Spleen (tissue), 11 donors: ENCODE data around the gene RNF17. TPM values are rescaled to one million over a fixed set of nuclear protein-coding genes. Genes with fewer than 3 reads are reported as not detected.

Experiments
- DNase-seq: peaks from one replicate; pipeline ENCODE4 v3.0.0-alpha.2; 2020
- H3K27ac ChIP-seq, 8 donors: fragments of 200-600 bp; sonication (generic) in 7 of 8; 1 replicate in 4 of 8; 2 replicates in 4 of 8; pipeline versions ENCODE4 v1.5.0 to v1.8.0; 2016 to 2021; ENCODE audit warnings: inconsistent platforms in 4 of 8, mild to moderate bottlenecking in 4 of 8, moderate library complexity in 1 of 8
- H3K27me3 ChIP-seq, 7 donors: fragments of 200-600 bp; sonication (generic) in 6 of 7; replicated peaks in 1 of 7; 1 replicate in 4 of 7; 2 replicates in 3 of 7; pipeline versions ENCODE4 v1.5.0 to v1.8.0; 2016 to 2021; ENCODE audit warnings: inconsistent platforms in 3 of 7, mild to moderate bottlenecking in 1 of 7
- H3K36me3 ChIP-seq, 6 donors: fragments of 200-600 bp; sonication (generic) in 5 of 6; 1 replicate in 4 of 6; 2 replicates in 2 of 6; pipeline versions ENCODE4 v1.5.0 to v1.8.0; 2016 to 2021; ENCODE audit warnings: inconsistent platforms in 2 of 6
- H3K4me1 ChIP-seq, 6 donors: fragments of 200-600 bp; sonication (generic) in 5 of 6; 1 replicate in 3 of 6; 2 replicates in 3 of 6; pipeline versions ENCODE4 v1.5.0 to v1.8.0; 2016 to 2021; ENCODE audit warnings: inconsistent platforms in 3 of 6
- H3K4me3 ChIP-seq, 8 donors: fragments of 200-600 bp; sonication (generic) in 7 of 8; 1 replicate in 4 of 8; 2 replicates in 4 of 8; pipeline versions ENCODE4 v1.5.0 to v1.8.0; 2016 to 2021; ENCODE audit warnings: inconsistent platforms in 4 of 8, mild to moderate bottlenecking in 4 of 8, moderate library complexity in 2 of 8
- H3K9me3 ChIP-seq, 8 donors: fragments of 200-600 bp; sonication (generic) in 7 of 8; 1 replicate in 4 of 8; 2 replicates in 4 of 8; pipeline versions ENCODE4 v1.5.0 to v1.8.0; 2016 to 2021; ENCODE audit warnings: inconsistent platforms in 4 of 8
- CTCF ChIP-seq, 11 experiments: fragments of 200-600 bp in 7 of 11; fragments of 450-650 bp in 4 of 11; sonication (generic) in 4 of 11; IDR thresholded peaks in 8 of 11; conservative IDR thresholded peaks in 3 of 11; 1 replicate in 7 of 11; 2 replicates in 4 of 11; pipeline versions ENCODE4 v1.4.0 to v1.8.0; 2016 to 2021; ENCODE audit warnings: antibody characterized with exemption in 11 of 11, inconsistent platforms in 4 of 11, mild to moderate bottlenecking in 1 of 11
- POLR2A ChIP-seq, 3 donors: fragments of 450-650 bp; IDR thresholded peaks; one replicate each; pipeline ENCODE4 v1.5.1; 2017; ENCODE audit warnings: antibody characterized with exemption in 3 of 3, mild to moderate bottlenecking in 1 of 3
- POLR2AphosphoS5 ChIP-seq, 3 donors: sonication (generic); formaldehyde crosslinking; IDR thresholded peaks; one replicate each; pipeline ENCODE4 v1.5.1; 2017; ENCODE audit warnings: antibody characterized with exemption in 3 of 3
- WGBS, 5 donors: extraction: QIAGEN DNeasy Blood & Tissue Kit in 3 of 5; methylation state at CpG; one replicate each; pipeline versions ENCODE4 v1.1.5 to v1.1.7; 2013 to 2018; 5-methylcytosine and 5-hydroxymethylcytosine counted together
- intact Hi-C: fragments of 100-400 bp; cut with DNase I; formaldehyde crosslinking; loops from one replicate; pipeline ENCODE4 v1.15.0; 2023; ENCODE audit warnings: low total_unique reads
- polyA plus RNA-seq, 3 donors: library from polyadenylated mRNA; stranded (reverse); fragments of 200-250 nt; gene quantifications; one replicate each; pipeline ENCODE4 v1.2.1, GENCODE V29; 2013
- total RNA-seq, 7 donors: library from RNA; depleted of rRNA in 3 of 7; stranded (reverse); fragments of >200 nt in 3 of 7; fragmentation: NEBNext Ultra II Directional in 4 of 7; extraction: Animal tissue kit (Norgen Biotek cat#: 25700) in 4 of 7; gene quantifications; one replicate each; pipeline versions ENCODE4 v1.1.0 to v1.2.1, GENCODE V29; 2016 to 2021
- donor health status: healthy with polysubstance abuse.
- donor health status: DM: no; HTN: no; CAD: no; lungs with moderate emphysema.
- donor health status: DM: no; HTN: no; CAD: no.
- donor health status: Bipolar disorder and iron deficiency.
- donor health status: healthy.
- donor health status: DM: no; HTN: no; CAD: no.
- donor health status: DM: yes; HTN: yes; CAD: no.

The RNF17 gene
- total and polyA plus RNA-seq, 10 donors = 0.02 to 0.38 (median 0.24) TPM; not detected in 6

DNA sequence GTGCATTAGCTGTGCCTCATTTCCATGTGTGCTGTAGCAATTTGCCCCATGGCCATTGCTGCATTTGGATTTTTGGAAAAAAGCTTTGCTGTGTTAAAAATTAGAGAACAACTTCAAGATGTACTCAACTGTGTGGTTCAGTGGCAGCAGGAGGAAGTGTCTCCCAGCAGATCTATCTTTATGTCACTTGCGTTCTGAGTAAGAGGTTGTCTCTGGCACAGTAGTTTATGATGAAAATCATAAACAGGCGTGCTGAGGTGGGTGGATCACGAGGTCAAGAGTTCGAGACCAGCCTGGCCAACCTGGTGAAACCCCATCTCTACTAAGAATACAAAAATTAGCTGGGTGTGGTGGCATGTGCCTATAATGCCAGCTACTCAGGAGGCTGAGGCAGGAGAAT lies 29.0 kb upstream of the RNF17 start:
- H3K27me3 ChIP-seq = no peaks in the 10 kb centered on the region
- intact Hi-C loops = no loop called here
- TF ChIP-seq POLR2AphosphoS5 (IDR thresholded peaks at IDR 0.05) = no peak
- TF ChIP-seq CTCF (IDR thresholded peaks at IDR 0.05 in 8 of 11, conservative IDR thresholded peaks at IDR 0.05 in 3 of 11) = no peak
- no peak for TF ChIP-seq POLR2A (IDR thresholded peaks at IDR 0.05)
- peaks cover 0 to 16% (median 11%) of the 10 kb centered on the region in 8 donors for H3K9me3 ChIP-seq
- H3K4me1 ChIP-seq = no peaks in the 10 kb centered on the region
- no peak overlapping the region for H3K4me3 ChIP-seq
- DNase-seq = no peak
- H3K27ac ChIP-seq = no peak overlapping the region
- WGBS, 5 donors = 48 to 71% (median 58%) methylated on average over 4 of the region's 4 CpGs
- H3K36me3 ChIP-seq = no peaks in the 10 kb centered on the region

DNA sequence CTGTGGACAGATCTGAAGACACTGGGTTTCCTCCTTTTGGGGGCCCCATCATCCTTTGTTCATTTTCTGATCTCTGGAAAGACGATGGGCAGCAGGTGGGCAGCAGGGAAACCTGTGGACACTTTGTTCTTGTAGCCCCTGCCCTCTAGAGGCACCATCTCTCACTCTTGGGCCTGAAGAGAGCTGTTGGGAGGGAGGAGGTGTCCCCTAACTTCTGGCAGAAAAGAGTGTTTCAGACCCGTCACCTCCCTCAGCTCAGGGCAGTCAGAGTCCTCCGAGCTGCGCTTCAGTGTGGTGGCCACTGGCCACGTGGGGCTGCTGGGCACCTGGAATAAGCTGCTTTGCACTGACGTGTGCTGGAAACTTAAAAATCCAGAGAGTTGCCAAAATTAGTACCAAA lies 26.9 kb upstream of the RNF17 start:
- Histone ChIP-seq H3K4me3 (no peak overlapping the region), H3K36me3 (no peaks in the 10 kb centered on the region), H3K27ac (no peak overlapping the region), H3K27me3 (no peaks in the 10 kb centered on the region), H3K4me1 (peaks cover 0 to 2% (median 0%) of the 10 kb centered on the region in 6 donors), H3K9me3 (peaks cover 0 to 5% (median 1%) of the 10 kb centered on the region in 8 donors)
- intact Hi-C loops = no loop called here
- no peak for TF ChIP-seq CTCF (IDR thresholded peaks at IDR 0.05 in 8 of 11, conservative IDR thresholded peaks at IDR 0.05 in 3 of 11)
- no peak for TF ChIP-seq POLR2AphosphoS5 (IDR thresholded peaks at IDR 0.05)
- no peak for TF ChIP-seq POLR2A (IDR thresholded peaks at IDR 0.05)
- DNase-seq = no peak
- 79 to 95% (median 80%) methylated on average over 6 of the region's 6 CpGs for WGBS, 5 donors

DNA sequence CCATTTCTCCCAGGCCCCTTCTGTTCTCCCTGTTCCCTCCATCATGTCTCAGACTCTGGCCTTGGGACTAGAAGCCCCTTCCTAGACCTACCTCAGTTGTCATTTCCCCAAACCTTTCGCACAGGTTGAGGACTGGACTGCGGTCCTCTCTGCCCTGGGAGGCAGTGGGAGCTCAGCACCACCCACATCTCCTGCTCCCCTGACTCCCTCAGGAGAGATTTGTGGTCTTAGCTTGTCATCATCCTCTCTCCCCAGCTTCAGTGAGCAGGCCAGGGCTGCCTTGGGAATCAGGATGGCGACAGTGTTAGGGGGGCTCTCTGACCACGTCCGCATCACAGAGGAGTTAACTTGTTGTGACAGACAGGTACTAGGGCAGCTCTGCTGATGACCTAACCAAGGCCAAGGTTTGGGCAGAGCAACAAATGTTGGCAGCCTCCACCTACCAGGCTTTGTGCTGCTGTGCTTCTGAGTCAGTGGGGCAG lies 25.6 kb upstream of the RNF17 start:
- intact Hi-C loops = no loop called here
- Histone ChIP-seq H3K27ac (no peak overlapping the region), H3K4me1 (peaks cover 0 to 5% (median 0%) of the 10 kb centered on the region in 6 donors), H3K4me3 (no peak overlapping the region), H3K36me3 (no peaks in the 10 kb centered on the region), H3K9me3 (no peaks in the 10 kb centered on the region), H3K27me3 (peaks cover 0 to 6% (median 0%) of the 10 kb centered on the region in 7 donors)
- 77 to 99% (median 92%) methylated on average over 5 of the region's 5 CpGs for WGBS, 5 donors
- DNase-seq = no peak
- no peak for TF ChIP-seq POLR2A (IDR thresholded peaks at IDR 0.05)
- TF ChIP-seq POLR2AphosphoS5 (IDR thresholded peaks at IDR 0.05) = no peak
- TF ChIP-seq CTCF (IDR thresholded peaks at IDR 0.05 in 8 of 11, conservative IDR thresholded peaks at IDR 0.05 in 3 of 11) = no peak

DNA sequence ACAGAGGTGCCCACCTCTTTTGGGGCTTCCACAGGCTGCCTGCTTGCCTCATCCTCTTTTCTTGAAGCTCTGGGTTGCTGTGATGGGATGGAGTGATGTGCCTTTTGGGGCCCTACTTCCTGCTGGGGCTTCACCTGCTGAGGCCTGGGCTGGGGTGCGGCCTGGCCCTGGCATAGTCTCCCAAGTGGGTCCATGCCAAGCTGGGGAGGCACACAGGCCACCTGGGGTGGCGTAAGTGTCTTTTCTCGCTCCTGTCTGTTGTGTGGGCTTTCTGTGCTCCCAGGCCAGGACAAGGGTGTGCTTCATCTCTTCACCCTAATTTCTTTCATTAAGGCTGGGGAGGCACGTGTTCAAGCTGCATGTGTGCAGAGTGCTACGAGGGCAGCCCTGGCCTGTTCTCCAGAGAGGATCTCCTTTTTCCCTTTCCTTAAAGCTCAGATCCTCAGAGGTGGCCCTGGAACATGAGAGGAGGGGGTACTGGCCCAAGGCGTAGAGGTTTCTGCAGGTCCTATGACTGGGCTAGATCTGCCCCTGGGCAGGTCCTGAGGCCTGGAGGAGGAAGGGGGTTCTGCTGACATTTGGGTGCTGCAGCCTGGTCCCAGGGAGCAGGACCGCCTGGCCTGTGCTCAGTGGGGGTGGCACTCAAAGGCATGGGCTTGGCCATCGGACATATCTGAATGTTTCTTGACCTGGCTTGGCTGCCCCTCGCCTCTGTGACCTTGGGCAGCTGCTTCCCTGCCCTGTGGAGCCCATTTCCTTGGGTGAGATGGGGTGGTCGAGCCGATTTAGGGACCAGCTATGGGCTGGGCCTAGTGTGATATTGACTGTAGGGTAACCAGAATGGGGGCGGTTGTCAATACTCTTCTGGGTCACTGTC lies 23.7 kb upstream of the RNF17 start:
- peaks cover 0 to 5% (median 0%) of the 10 kb centered on the region in 6 donors for H3K4me1 ChIP-seq
- no peaks in the 10 kb centered on the region for H3K9me3 ChIP-seq
- peaks cover 0 to 24% (median 4%) of the 10 kb centered on the region in 7 donors for H3K27me3 ChIP-seq
- no peak overlapping the region for H3K27ac ChIP-seq
- 82 to 95% (median 89%) methylated on average over 9 to 12 of the region's 12 CpGs for WGBS, 5 donors
- no peak overlapping the region for H3K4me3 ChIP-seq
- no peak for TF ChIP-seq CTCF (IDR thresholded peaks at IDR 0.05 in 8 of 11, conservative IDR thresholded peaks at IDR 0.05 in 3 of 11)
- TF ChIP-seq POLR2A (IDR thresholded peaks at IDR 0.05) = no peak
- no peak for TF ChIP-seq POLR2AphosphoS5 (IDR thresholded peaks at IDR 0.05)
- DNase-seq = no peak
- intact Hi-C loops = no loop called here
- no peaks in the 10 kb centered on the region for H3K36me3 ChIP-seq
